ENCODE data around the gene UGT1A1.

UGT1A1 gene

GRCh38 chr2:233814056-233814835 is 54.2 kb downstream of the UGT1A1 start:
- in situ Hi-C loops (cut with HindIII; ENCODE audit: low sequenced_read_pairs) = no loop called here

GRCh38 chr2:233815861-233816260 is 55.8 kb downstream of the UGT1A1 start:
- in situ Hi-C loops (cut with HindIII; ENCODE audit: low sequenced_read_pairs) = no loop called here
- H3K4me3 ChIP-seq (ENCODE audit: low read depth, low read length) = no peak overlapping the region
- DNase-seq (ENCODE audit: low read depth) = no peak
- no peak for TF ChIP-seq CTCF (IDR thresholded peaks at IDR 0.05; ENCODE audit: low read depth, low read length, missing control alignments)

More at GRCh38 chr2:233814056-233814835, 54.2 kb downstream of the UGT1A1 start:
- H3K4me3 ChIP-seq (ENCODE audit: low read depth, low read length) = no peak overlapping the region
- no peak for TF ChIP-seq CTCF (IDR thresholded peaks at IDR 0.05; ENCODE audit: low read depth, low read length, missing control alignments)
- no peak for DNase-seq (ENCODE audit: low read depth)

GRCh38 chr2:233816334-233816733 is 56.3 kb downstream of the UGT1A1 start:
- no peak overlapping the region for H3K4me3 ChIP-seq (ENCODE audit: low read depth, low read length)
- in situ Hi-C loops (cut with HindIII; ENCODE audit: low sequenced_read_pairs) = no loop called here
- no peak for DNase-seq (ENCODE audit: low read depth)
- TF ChIP-seq CTCF (IDR thresholded peaks at IDR 0.05; ENCODE audit: low read depth, low read length, missing control alignments) = no peak

- in situ Hi-C loops (cut with HindIII; ENCODE audit: low sequenced_read_pairs) = no loop called here
- TF ChIP-seq CTCF (IDR thresholded peaks at IDR 0.05; ENCODE audit: low read depth, low read length, missing control alignments) = no peak
- no peak overlapping the region for H3K4me3 ChIP-seq (ENCODE audit: low read depth, low read length)
- DNase-seq (ENCODE audit: low read depth) = no peak
Measured at GRCh38 chr2:233816771-233817170, 56.7 kb downstream of the UGT1A1 start.

GRCh38 chr2:233817361-233817911 is 57.4 kb downstream of the UGT1A1 start:
- no peak for DNase-seq (ENCODE audit: low read depth)

More at GRCh38 chr2:233817361-233817911, 57.4 kb downstream of the UGT1A1 start:
- in situ Hi-C loops (cut with HindIII; ENCODE audit: low sequenced_read_pairs) = no loop called here
- no peak overlapping the region for H3K4me3 ChIP-seq (ENCODE audit: low read depth, low read length)
- no peak for TF ChIP-seq CTCF (IDR thresholded peaks at IDR 0.05; ENCODE audit: low read depth, low read length, missing control alignments)

All from astrocyte of the cerebellum (primary cell).